GM18508 (cell line): ENCODE data around the gene FLVCR1.
"Not testable (repeated sequence)": the region's sequence is repeated elsewhere in the genome, so short reads cannot be mapped to it uniquely, and the experiment has no call there.

Experiments
- ATAC-seq: cut with Tn5 transposase; IDR thresholded peaks from one replicate; pipeline ENCODE4 v1.9.1; 2021; ENCODE audit warnings: moderate number of reproducible peaks; ENCODE audit not compliant: insufficient read depth, unreplicated experiment

FLVCR1 gene

DNA sequence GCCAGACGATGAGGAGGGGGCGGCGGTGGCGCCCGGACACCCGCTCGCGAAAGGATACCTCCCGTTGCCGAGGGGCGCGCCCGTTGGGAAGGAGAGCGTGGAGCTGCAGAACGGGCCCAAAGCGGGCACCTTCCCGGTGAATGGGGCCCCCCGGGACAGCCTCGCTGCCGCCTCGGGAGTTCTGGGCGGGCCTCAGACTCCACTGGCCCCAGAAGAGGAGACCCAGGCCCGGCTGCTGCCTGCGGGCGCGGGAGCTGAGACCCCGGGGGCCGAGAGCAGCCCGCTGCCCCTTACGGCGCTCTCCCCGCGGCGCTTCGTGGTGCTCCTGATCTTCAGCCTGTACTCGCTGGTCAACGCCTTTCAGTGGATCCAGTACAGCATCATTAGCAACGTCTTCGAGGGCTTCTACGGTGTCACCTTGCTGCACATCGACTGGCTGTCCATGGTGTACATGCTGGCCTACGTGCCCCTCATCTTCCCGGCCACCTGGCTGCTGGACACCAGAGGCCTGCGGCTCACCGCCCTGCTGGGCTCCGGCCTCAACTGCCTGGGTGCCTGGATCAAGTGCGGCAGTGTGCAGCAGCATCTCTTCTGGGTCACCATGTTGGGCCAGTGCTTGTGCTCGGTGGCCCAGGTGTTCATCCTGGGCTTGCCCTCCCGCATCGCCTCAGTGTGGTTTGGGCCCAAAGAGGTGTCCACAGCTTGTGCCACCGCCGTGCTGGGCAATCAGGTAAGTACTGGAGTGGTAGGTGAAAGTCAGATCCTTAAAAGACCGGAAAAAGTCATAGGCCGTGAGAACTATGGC lies 588 bp downstream of the FLVCR1 start:
- ATAC-seq, result peak; percentile 11

DNA sequence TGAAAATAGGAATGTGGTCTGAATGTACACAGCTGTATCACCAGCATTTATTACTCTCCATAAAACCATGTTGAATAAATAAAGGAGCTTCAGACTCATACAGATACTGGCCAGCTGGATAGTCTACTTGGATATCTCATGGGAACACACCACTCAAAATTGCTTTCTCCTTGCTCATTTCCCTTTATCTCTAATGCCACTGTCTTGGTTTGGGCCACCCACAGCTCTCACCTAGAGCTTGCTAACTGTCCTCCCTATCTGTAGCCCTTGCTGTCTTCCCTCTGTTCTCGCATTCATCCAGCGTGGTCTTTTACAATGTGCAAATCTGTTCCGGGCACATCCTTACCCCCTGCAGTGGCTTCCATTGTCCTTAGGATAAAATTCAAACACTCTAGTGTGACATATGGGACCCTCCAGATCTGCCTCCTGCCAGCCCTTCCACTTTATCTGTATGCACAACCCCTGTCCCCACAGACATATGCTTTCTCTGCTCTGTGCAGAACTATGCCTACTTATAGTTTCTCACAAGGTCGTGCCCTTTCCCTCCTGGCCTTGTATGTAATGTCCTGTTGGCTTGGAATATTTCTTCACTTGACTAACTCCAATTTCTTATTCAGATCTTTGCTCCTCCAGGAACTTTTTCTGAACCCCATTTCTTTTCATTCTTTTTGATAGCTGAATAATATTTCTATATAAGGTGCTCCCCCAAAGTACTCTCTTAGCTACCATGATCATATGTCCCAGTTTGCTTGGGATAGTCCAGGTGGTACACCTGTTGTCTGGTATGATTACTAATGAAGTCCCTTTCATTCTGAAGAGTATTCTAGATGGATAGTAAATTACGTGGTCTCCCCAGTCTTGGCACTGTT lies 2.9 kb downstream of the FLVCR1 start:
- no peak for ATAC-seq

DNA sequence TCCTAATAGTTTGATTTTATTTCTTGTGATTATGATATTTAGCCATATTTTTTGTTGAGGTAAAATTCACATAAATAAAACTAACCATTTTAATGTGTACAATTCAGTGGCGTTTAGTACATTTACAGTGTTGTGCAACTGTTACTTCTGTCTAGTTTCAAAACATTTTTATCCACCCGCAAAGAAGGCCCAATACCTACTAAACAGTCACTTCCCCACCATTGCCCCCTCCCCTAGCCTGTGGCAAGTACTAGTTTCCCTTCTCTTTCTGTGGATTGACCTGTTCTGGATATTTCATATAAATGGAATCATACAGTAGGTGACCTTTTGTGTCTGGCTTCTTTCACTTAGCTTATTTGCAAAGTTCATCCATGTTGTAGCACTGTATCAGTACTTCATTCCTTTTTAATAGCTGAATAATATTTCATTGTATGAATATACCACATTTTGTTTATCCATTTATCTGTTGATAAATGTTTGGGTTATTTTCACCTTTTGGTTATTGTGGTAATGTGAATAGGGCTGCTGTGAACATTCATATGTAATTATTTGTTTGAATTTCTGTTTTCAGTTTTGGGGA lies 4.1 kb downstream of the FLVCR1 start:
- ATAC-seq, result no peak

DNA sequence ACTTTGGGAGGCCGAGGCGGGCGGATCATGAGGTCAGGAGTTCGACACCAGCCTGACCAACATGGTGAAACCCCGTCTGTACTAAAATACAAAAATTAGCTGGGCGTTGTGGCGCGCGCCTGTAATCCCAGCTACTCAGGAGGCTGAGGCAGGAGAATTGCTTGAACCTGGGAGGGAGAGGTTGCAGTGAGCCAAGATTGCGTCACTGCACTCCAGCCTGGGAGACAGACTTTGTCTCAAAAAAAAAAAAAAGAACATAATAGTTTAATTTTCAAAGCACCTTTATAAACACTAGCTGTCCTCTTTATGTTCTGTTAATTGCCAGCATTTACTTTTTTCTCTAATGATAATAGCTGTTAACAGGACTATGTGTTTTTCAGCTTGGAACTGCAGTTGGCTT lies 5.3 kb downstream of the FLVCR1 start:
- not testable (repeated sequence) for ATAC-seq

DNA sequence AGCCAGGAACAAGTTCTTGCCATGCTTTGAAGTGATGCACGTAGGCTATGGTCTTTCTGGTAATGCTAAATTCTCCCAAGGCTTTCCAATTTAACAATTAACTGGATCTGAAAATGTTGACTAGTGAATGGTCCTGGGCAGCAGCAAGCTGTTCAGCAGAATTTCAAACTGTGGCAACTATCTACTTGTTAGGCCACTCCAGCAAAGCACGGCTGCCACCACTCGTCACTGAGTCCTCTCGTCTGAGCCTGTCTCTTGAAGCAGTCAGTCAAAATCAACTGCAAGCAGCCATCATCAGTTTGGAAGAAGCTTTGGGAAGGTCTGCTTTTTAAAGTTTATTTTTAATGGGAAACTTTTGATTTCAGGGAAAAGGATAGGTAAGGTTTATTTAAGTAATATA lies 6.1 kb downstream of the FLVCR1 start:
- ATAC-seq, result no peak

DNA sequence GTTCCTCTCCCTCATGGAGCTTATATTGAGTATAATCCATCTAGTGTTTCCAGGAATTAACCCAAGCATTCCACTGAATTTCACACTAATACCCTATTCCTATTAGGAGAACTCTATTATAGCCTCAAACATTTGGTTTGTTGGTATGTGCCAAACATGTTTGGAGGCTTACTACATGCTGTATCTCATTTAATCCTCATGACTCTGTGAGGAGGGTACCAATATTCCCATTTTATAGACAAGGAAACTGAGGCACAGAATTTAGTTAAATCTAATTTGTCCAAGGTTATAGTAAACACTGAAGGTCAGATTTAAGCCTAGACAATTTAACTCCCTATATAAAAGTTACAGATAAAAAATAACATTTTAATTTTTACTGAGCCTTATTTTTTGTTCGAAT lies 9.1 kb downstream of the FLVCR1 start:
- no peak for ATAC-seq

DNA sequence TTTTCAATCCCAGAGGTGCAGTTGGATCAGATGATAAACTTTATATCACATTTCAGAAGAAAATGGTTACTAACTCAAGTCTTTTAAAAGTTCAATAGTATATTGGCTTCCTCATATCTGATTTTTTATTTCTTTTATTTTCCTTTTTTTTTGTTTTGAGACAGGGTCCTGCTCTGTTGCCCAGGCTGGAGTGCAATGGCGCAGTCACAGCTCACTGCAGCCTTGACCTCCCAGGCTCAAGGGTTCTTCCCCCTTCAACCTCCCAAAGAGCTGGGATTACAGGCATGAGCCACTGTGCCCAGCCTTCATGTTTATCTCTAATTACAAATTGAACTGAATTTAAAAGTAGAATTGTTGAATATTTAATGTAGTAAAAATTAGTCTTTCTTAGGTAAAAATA lies 13.9 kb downstream of the FLVCR1 start:
- ATAC-seq, result no peak

DNA sequence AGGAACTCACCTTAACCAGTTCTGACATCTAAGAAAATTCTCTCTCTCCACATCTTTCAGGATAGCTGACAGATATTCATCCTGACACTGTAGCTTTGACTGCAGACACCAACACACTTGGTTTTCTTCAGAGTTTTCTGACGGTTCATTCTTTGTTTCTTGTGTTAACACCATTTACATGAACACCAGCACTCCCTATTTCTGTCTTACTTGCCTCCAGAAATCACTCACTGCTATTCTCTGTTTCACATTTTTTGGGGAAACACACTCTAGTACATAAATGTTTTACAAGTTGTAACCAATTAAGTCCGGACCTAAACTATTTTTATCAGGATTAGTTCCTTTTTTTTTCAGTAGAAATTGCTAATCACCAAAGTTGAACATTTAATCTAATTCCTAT lies 15.4 kb downstream of the FLVCR1 start:
- ATAC-seq, result peak; percentile 51

DNA sequence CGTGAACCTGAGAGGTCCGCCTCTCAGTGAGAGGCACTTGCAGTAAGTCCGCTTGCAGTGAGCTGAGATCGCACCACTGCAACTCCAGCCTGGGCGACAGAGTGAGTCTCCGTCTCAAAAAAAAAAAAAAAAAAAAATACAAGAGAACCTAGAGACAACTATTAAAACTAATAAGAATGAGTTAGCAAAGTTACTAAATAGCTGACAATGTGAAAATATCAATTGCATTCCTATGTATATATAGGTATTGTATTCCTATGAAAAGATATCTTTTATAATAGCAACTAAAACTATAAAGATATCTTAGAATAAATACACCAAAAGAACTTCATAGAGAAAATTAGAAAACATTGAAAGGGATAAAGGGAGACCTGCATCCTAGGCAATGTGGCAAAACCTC lies 20.3 kb downstream of the FLVCR1 start:
- no peak for ATAC-seq

DNA sequence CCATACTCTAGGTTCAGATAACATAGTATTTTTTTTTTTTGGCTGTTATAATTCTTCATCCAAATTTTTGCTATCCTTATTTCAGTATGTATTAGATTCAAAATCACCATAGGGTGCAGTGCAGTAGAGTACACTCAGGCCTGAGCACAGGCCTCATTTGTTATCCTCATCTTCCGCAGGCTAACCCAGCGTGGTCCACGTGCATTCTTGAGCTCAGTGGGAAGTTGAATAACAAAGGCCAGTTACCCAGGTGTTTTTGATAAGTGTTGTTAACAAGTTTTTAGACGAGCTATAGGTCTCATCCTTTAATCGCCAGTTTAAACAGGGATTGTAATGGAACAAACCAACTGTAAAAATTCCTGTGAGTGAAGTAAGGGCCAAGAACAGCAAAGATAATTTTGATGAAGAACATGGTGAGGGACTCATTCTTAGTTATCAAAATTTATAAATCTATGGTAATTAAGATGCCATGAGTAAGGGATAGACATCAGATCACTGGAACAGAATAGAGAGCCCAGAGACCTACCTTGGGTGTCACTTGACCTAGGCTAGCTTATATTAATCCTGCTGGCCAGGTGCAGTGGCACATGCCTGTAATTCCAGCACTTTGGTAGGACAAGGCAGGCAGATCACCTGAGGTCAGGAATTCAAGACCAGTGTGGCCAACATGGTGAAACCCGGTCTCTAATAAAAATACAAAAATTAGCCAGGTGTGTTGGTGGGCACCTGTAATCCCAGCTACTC lies 22.0 kb downstream of the FLVCR1 start:
- no peak for ATAC-seq

DNA sequence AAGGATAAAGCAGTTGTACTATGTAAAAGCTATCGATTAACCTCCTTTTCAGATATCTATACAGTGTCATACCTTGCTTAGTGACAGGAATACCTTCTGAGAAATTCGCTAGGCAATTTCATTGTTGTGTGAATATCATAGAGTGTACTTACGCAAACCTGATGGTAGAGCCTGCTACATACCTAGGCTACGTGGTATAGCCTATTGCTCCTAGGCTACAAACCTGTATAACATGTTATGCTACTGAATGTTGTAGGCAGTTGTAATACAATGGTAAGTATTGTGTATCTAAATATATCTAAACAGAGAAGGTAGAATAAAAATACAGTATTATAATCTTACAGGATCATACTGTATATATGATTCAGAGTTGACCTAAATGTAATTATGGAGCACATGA lies 26.5 kb downstream of the FLVCR1 start:
- no peak for ATAC-seq

DNA sequence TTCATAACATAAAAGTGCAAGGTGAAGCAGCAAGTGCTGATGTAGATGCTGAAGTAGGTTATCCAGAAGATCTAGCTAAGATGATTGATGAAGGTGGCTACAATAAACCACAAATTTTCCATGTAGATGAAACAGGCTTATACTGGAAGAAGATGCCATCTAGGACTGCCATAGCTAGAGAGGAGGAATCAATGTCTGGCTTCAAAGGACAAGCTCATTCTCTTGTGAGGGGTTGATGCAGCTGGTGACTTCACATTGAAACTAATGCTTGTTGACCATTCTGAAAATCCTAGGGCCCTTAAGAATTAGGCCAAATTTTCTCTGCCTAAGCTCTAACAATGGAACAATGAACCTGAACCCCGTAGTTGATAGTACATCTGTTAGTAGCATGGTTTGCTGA lies 34.0 kb downstream of the FLVCR1 start:
- ATAC-seq, result no peak

DNA sequence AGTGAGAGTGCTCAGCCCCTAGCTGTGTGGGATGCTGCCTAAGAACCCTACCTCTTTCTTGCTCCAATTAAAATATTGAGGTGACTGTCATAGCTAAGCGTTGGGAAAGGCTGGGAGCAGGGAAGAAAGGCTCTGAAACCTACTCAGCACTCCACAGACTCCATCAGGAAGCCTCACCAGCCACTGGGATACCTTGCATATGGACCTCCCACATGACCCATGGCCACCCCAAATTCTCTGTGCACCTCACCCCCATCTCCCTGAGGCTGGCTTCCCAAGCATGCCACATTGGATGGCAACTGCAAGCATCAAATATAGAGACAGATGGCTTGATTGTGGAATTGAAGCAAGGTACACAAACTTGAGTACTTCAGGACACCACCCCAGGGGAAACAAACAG lies 41.8 kb downstream of the FLVCR1 start:
- ATAC-seq, result no peak

DNA sequence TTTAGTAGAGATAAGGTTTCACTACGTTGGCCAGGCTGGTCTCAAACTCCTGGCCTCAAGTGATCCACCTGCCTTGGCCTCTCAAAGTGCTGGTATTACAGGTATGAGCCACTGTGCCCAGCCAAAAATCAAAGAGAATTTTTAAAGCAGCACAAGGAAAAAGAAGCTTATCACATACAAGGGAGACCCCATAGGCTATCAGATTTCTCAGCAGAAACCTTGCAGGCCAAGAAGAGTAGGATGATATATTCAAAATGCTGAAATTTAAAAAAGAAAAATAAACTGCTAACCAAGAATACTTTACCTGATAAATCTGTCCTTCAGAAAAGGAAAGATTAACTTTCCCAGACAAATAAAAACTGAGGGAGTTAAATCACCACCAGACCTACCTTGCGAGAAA lies 43.2 kb downstream of the FLVCR1 start:
- ATAC-seq, result no peak

DNA sequence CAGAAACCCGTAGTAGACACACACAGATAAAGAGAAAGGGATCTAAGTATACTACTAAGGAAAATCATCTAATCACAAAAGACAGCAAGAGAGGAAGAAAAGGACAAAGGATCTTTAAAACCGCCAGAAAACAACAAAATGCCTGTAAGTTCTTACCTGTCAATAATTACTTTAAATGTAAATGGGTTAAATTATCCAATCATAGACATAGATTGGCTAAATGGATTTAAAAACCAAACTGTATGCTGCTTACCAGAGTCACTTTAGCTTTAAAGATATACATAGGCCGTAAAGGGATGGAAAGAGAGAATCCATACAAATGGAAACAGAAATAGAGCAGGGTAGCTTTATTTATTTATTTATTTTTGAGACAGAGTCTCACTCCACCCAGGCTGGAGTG lies 44.0 kb downstream of the FLVCR1 start:
- ATAC-seq, result no peak

DNA sequence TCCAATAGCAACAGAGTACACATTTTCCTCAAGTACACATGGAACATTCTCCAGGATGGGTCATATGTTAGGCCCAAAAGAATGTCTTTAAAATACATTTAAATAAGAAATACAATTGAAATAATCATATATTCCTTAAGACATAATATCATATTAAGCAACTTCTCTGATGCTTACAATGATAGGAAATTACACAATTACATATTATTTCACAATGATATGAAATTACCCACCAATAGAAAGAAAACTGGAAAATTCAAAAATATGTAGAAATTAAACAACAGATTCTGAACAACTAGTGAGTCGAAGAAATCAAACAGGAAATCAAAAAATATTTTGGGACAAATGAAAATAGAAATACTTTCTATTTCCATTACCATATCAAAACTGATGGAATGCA lies 45.6 kb downstream of the FLVCR1 start:
- ATAC-seq, result no peak

DNA sequence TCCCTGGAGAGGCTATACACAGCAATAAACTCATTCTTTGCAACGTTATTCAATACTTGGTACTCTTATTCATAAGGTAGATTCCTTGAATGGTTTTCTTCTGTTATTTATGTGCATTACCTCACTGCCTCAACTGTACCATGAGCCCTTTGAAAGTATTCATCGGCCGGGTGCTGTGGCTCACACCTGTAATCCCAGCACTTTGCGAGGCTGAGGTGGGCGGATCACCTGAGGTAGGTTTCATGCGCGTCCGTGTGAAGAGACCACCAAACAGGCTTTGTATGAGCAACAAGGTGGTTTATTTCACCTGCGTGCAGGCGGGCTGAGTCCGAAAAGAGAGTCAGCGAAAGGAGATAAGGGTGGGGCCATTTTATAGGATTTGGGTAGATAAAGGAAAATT lies 50.0 kb downstream of the FLVCR1 start:
- ATAC-seq, result not testable (repeated sequence)

DNA sequence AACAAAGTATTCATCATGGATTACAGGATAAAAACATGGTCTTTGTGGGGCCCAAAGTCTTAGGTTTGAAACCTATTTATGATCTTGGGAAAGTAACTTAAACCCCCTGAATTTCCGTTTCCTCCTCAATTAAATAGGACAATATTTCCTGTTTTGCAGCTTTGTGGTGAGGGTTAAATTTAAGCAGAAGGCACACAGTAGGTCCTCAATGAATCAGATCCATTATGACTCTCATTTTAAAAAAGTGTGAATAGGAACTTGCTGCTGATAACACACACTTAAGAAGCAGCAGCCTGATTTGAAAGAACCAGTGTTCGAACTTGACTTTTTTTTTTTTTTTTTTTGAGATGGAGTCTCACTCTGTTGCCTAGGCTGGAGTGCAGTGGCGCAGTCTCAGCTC lies 50.9 kb downstream of the FLVCR1 start:
- ATAC-seq, result no peak

DNA sequence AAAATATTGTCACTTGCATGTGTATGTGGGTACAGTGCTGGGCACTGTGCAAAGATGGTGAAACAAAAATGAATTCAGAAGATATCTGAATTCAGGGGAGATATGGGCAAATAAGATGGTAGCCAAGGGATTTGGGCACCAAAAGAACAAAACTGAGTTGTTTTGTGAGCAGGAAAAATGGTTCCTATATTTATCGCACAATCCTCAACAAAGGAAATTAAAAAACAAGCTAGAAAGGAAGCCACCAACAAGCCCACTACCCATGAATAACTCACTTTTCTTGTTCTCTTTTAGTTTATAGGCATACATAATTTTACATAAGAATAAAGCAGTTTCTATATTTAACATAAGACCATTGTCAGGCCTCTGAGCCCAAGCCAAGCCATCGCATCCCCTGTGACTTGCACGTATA lies 51.6 kb downstream of the FLVCR1 start:
- no peak for ATAC-seq

DNA sequence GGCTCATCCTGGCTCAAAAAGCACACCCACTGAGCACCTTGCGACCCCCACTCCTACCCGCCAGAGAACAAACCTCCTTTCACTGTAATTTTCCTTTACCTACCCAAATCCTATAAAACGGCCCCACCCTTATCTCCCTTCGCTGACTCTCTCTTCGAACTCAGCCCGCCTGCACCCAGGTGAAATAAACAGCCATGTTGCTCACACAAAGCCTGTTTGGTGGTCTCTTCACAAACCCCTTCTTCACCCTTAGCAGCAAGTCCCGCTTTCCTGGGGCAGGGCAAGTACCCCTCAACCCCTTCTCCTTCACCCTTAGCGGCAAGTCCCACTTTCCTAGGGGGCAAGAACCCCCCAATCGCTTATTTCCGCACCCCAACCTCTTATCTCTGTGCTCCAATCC lies 52.1 kb downstream of the FLVCR1 start:
- ATAC-seq, result not testable (repeated sequence)

DNA sequence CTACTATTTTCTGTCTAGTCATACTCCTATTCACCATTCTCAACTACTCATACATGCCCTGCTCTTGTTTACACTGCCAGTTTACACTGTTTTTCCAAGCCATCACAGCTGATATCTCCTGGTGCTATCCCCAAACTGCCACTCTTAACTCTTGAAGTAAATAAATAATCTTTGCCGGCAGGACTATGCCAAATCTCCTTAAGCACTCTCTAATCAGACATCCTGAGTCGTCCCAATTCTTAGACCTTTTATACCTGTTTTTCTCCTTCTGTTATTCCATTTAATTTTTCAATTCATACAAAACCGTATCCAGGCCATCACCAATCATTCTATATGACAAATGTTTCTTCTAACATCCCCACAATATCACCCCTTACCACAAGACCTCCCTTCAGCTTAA lies 55.6 kb downstream of the FLVCR1 start:
- not testable (repeated sequence) for ATAC-seq
